CD4-positive, alpha-beta T cell treated with Interleukin-21 for 1 hour (primary cell): ENCODE measurements around the gene ZNF831.

Source experiments
- DNase-seq: peaks from one replicate; pipeline ENCODE4 v3.0.0-alpha.2; 2020

The ZNF831 gene

DNA sequence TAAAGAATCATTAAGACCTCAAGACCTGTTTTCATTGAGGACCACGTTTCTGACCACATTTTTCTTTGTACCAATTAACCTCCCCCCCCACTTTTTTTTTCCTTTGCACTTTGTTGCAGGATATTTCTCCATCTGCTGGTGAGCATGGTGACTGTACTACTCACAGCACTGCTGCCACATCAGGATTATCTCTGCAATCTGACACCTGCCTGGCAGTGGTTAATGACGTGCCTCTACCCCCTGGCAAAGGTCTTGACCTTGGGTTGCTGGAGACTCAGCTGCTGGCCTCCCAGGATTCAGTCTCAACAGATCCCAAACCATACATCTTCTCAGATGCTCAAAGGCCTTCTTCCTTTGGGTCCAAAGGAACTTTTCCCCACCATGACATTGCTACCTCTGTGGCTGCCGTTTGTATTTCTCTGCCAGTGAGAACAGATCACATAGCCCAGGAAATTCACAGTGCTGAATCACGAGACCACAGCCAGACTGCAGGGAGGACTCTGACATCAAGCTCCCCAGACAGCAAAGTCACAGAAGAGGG, 90.2 kb downstream of the ZNF831 start:
- DNase-seq, result peak; percentile 43

- DNase-seq, result no peak
Observed at GRCh38 chr20:59255256-59255655, 91.6 kb downstream of the ZNF831 start.

GRCh38 chr20:59258221-59258621, 94.6 kb downstream of the ZNF831 start:
- no peak for DNase-seq

DNA sequence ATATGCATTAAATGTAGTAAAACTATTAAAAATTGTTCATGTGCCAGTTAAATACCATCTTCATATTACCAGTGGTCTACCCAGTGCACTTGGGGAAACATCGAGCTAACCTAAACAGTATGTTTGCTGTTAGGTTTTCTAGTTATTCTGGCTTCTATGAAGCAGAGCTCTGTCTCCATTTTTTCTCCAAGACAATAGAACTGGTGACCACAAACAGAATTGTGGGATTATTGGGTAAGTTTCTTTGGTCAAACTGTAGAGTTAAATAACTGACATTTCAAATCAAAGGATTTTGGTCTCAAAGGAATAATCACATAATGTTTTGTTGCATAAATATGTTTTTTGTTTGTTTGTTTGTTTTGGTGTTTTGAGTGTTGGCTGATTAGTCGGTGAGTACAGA, 96.3 kb downstream of the ZNF831 start:
- DNase-seq, result no peak

GRCh38 chr20:59265298-59265697, 101.7 kb downstream of the ZNF831 start:
- DNase-seq, result no peak

DNA sequence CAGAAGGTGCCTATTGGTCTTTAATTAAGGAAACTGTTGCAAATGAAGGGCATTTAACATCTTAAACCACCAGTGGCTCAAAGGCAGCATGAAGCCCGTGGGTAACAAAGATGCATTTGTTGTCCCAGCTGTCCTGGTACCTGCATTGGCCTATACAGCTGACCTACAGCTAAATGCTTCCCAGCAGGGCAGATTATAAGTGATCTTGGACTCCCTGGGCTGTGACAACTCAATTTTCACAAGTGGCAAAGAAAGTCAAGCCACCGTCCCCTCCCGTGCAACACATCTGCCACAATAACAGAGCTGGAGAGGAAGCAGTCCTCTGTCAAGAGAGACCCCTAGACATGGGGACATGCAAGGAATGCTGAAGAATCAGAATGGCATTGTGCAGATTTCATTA, 105.2 kb downstream of the ZNF831 start:
- no peak for DNase-seq

DNA sequence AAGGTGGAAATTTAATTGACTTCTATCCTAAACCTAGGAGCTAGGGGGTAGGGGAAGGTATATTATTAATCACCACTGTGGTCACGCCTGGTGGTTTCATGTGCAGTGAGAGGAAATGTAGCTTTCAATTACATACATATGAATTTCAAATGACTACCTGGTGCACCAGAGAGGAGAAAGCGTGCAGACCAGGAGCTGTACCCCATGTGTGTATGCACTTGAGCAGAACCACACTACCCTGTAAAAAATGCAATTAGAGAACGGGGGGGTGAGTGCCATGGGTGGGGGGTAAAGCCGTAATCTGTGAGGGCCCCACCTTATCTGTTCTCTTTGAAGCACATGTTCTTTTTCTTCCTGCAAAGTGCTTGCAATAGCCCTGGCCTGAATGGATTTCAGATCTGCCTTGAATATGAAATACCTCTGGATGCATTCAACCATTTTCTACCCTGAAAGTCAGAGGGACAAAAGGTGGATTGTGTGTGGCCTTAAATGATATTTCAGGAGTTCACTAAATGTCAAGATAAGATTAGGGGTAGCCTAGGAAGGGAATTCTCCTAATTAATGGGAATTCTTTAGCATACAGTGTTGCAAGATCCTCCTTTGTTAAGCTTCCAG, 105.9 kb downstream of the ZNF831 start:
- DNase-seq, result no peak

- DNase-seq, result no peak
Observed at GRCh38 chr20:59270380-59270779, 106.8 kb downstream of the ZNF831 start.

- DNase-seq, result no peak
Observed at GRCh38 chr20:59273739-59274357, 110.2 kb downstream of the ZNF831 start.

GRCh38 chr20:59276938-59277337, 113.3 kb downstream of the ZNF831 start:
- no peak for DNase-seq

- no peak for DNase-seq
Observed at GRCh38 chr20:59284470-59284869, 120.8 kb downstream of the ZNF831 start.

GRCh38 chr20:59289994-59290393, 126.4 kb downstream of the ZNF831 start:
- no peak for DNase-seq

- no peak for DNase-seq
Observed at GRCh38 chr20:59291740-59292383, 128.2 kb downstream of the ZNF831 start.

DNA sequence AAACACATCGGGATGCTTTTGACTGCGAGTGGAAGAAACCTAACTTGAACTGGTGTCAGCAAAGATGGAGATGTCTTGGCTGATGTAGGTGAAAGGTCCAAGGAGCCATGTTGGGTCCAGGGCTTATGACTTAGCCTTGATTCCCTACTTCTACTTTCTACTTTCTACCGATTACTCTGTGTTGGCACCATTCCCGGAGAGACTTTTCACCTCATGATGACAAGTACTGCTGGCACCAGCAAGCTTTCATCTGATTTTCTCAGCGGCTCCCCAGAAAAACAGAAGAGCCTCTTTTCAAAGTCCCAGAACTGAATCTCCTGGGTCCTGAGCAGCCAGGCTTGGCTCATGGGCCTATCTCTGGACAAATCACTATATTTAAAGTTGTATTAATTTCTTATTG, 131.9 kb downstream of the ZNF831 start:
- no peak for DNase-seq

- no peak for DNase-seq
Observed at GRCh38 chr20:59297686-59298085, 134.1 kb downstream of the ZNF831 start.

DNA sequence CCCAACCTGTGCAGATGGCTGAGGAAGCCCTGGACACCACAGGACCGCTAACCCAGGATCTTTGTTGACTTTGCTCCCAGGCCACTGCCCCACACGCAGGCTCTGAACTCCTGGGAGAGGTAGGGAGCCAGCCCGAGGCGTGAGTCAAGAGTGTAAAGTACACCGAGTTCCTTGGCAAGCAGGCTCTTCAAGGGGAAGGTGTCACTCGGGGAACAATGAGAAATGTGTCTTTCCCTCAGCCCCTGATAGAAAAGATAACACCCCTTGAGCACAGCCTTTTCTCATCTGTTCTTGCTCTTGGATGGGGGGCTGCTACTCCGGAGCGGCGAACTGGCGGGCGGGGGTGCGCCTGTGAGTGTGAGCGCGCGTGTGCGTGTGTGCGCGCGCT, 136.3 kb downstream of the ZNF831 start:
- DNase-seq, result no peak

GRCh38 chr20:59300333-59301081, 136.9 kb downstream of the ZNF831 start, which contains the start of gene EDN3:
Gene EDN3, plus strand, starts transcription at chr20:59300611. Its CDS starts 202 bp downstream, at chr20:59300813.
- DNase-seq, result no peak

GRCh38 chr20:59301343-59302007, 137.9 kb downstream of the ZNF831 start:
- DNase-seq, result no peak

DNA sequence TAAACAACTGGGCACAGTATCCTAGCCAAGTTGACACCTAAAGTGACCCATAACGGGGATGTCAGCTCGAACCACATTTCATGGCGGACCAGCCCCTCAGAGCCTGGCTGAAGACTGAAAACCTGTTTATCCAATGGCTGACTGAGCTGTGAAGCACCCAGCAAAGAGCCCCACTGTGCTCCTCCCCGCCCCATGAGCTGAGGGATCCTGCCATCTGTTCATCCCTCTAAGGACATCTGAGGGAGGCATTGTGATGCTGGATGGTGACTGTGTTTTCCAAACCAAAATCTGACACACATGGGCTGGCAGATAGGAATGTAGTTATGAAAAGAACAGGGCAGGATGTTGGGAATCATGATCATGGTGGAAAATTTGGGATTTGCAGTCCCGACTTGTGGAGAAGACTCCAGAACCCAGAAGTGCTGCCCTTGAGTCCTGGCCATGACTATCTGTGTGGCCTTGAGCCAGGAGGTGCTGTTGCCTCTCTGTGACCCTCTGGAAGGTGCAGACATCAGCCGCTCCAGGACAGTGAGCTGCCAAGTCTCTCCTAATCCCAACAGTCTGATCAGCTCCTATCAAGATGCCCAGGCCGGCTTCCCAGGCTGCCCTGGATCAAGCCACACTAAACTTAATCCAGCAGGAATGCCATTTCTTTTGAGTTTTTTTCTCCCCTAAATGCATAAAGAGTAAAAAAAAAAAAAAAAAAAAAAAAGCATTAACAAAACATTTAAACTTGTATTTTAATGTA, 142.5 kb downstream of the ZNF831 start:
- DNase-seq, result no peak

- DNase-seq, result no peak
Observed at GRCh38 chr20:59307270-59307669, 143.6 kb downstream of the ZNF831 start.
